Caki2 (cell line): ENCODE results near the gene CACNA1E. TPM values are rescaled to one million over a fixed set of nuclear protein-coding genes. Genes with fewer than 3 reads are reported as not detected.
A peak's percentile ranks its signal among the peaks of the same experiment; 100 is the strongest.

ENCODE experiments used
- DNase-seq: peaks from one replicate; pipeline ENCODE4 v3.0.0-alpha.2; 2015; ENCODE audit warnings: low read depth
- in situ Hi-C: cut with HindIII; loops from 2 replicates; pipeline ENCODE4 v1.10.0; 2016; ENCODE audit warnings: low sequenced_read_pairs, low pct_unique_long_range_greater_than_20kb, mixed read lengths
- total RNA-seq: library from RNA; depleted of rRNA; stranded (reverse); fragments of >200 nt; shearing (Covaris generic); gene quantifications from 2 replicates; pipeline ENCODE4 v1.2.3, GENCODE V29; 2014; ENCODE audit warnings: low replicate concordance

CACNA1E gene
- total RNA-seq, 1 experiment from 2014 or later: not detected

DNA sequence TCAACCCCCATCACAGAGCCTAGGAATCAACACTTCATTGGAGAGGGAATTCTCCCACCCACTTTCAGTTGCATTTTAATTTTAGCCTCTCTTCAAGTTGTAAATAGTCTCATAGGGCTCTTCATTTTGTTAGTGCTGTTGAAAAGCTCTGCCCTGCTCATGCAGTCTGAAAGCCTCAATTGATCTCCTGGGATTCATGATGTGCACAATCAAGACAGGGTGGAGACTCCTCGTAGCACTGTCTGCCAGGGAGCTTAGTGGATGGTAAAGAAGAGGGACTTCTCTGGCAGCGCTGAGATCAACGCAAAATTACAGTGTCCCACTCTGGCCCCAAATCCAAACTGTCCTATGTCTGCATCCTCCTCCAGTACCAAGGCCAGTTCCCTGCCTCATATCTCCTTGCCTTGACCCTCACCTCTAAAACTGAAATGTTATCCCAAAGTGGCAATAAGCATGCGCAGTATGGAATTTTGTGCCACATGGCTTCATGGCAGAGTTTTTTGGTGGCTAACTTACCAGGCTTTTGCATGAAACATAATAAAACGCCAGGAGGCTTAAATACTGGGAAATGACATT, 282.2 kb downstream of the CACNA1E start:
- in situ Hi-C loops: no loop called here

DNA sequence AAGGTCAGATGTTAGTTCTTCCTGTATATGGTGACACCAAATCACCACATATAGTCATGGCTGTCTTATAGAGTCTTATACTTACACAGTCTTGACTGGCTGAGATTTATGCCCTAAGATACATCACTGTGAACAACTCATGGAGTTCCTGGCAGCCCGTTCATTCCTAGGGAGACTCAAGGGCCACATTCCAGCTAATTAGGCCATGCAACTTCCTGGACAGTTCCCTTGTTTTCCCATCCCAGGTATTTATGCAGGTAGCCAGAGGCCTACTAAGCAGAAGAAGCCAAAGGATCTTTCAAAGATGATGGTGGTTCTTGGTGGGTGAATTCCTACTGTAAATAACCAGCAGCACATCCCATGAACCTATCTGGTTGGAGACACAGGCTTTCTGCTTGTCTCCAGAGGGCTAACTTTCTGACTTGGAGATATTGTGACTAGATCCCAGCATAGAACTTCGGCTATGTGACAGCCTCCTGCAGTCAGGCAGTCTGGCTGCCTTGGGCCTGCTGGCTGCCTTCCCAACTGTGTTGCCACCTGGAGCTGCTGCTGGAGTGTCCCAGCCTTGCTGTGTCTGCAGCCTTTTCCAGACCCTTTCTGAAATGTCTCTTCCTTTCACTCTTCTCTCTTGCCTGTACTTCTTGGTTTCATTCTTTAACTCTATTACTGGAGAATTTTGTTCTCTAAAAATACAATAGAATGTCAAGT, 283.8 kb downstream of the CACNA1E start:
- in situ Hi-C loops: no loop called here
- no peak for DNase-seq

More for the DNA sequence above, 282.2 kb downstream of the CACNA1E start:
- no peak for DNase-seq

DNA sequence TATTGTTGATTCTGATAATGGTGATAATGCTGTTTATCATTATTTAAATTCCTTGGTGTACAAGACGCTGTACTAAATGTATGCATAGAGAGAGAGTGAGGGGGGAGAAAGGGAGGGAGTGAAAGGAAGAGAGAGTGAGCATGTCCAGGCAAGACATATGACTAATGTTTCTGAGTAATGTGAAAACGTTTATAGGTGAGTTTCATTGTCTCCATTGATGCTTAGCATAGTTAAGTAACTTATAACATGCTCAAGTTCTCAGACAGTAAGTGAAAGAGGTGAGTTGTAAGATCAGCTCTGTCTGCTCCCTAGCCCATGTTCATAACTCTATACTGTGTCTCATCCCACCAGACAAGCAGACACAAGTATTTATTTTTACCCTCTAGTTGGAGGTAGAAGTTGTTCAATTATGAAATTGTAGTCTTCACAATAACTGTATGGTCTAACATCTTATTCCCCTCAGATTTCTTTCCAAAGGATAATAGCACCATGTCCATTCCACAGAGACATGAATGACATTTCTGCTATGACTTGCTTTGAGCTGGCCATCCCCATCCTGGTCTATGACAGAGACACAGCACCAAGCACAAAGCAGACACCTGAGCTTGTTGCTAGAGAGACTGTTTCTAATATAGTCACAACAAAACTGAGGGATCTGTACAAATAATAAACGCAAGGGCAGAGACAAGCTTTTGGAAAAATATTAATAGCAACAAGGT, 285.1 kb downstream of the CACNA1E start:
- peak; percentile 60 for DNase-seq
- in situ Hi-C loops: no loop called here

- no peak for DNase-seq
- in situ Hi-C loops: no loop called here
Observed at GRCh38 chr1:181768930-181769280, 285.6 kb downstream of the CACNA1E start.

DNA sequence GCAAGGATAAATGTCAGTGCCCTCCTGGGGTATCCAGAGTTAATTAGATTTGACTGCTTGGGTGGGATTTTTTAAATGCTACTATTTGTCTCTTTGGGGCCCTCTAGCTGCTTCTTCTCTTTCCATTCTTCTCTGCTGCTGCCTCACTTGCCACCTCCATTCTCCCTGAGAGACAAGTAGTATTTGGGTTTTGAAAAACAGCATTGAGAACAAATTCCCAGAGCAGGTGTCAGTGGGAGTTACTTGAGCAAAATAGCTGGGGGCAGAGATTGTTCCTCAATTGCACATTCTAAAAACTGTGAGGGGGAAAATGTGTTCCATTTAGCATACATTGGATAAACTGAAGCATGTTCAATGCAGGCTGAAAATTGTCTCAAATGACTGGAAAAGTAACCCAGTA, 286.5 kb downstream of the CACNA1E start:
- DNase-seq: no peak
- in situ Hi-C loops: no loop called here

- in situ Hi-C loops: no loop called here
- no peak for DNase-seq
Observed at GRCh38 chr1:181772714-181773113, 289.4 kb downstream of the CACNA1E start.

- in situ Hi-C loops: no loop called here
Observed at GRCh38 chr1:181776044-181776443, 292.7 kb downstream of the CACNA1E start.

GRCh38 chr1:181777286-181777685, 294.0 kb downstream of the CACNA1E start:
- in situ Hi-C loops: no loop called here
- no peak for DNase-seq

More at GRCh38 chr1:181776044-181776443, 292.7 kb downstream of the CACNA1E start:
- no peak for DNase-seq

DNA sequence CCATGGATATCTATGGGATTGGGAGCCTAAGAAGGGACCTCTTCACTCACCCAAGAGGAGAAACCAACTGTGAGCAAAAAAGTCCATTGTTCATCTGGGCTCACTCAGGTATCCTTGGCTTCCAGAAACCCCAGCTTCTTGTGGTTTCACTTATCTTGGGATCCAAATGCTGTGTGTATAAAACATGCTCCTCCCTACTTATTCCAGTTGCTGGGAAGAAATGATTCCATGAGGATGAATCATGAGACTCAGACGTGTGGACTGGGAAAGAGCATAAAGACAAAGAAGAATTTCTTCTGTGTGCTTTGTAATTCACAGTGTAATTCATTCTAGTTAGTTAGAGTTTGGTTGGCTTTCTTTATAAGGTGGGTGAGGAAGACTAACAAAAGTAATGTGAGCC, 294.5 kb downstream of the CACNA1E start:
- in situ Hi-C loops: no loop called here
- peak; percentile 47 for DNase-seq

DNA sequence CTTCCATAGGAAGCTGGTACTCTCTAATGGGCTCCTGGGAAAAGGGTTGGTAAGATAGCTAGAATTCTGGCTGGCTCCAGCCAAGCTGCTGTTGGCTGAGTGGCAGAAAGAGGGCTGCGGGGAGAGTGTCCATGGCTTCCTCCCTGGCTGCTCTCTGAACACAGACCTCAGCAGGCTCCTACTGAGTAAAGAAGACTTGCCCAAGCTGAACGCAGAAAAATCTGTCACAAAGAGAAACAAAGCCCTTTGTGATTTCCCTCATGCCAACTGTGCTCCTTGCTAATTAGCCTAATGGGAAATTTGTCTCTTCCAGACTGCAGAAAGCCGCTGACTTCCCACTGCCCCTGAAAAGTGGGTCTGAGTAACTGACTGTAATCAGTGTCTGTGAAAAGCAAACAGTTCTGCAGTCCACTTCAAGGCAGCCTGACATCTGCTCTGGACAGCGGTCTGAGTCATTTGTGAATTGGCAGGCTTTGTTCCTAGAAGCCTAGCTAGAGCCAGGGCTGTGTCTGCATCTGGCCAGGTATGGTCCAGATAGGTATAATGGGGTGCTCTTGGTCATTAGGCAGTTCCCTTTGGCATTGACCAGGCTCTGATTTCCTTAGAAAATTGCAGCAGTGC, 295.4 kb downstream of the CACNA1E start:
- in situ Hi-C loops: no loop called here
- DNase-seq: peak; percentile 28

- in situ Hi-C loops: no loop called here
Observed at GRCh38 chr1:181779343-181779742, 296.0 kb downstream of the CACNA1E start.

DNA sequence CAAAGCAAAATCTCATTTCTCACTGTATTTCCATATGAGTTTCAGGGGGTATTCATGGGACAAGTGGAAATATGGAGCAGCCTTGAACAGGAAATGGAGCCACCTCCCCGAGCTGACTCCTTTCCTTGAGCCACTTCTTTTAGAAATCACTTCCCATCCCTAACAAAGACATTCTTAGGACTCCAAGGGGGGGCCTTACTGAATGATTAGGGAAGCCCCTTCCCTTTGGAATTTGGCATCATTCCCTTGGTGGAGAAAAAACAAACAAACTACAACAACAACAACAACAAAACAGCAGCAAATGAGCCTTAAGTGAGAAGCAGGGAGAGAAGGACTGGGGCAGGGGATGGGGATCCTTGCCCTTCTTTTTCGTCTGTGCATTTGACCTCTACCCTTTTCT, 299.9 kb downstream of the CACNA1E start:
- in situ Hi-C loops: no loop called here

More at GRCh38 chr1:181779343-181779742, 296.0 kb downstream of the CACNA1E start:
- no peak for DNase-seq

GRCh38 chr1:181784039-181784683, 300.8 kb downstream of the CACNA1E start:
- no peak for DNase-seq
- in situ Hi-C loops: no loop called here

More for the DNA sequence above, 299.9 kb downstream of the CACNA1E start:
- DNase-seq: no peak

- in situ Hi-C loops: no loop called here
- peak; percentile 32 for DNase-seq
Observed at GRCh38 chr1:181789395-181789794, 306.1 kb downstream of the CACNA1E start.

DNA sequence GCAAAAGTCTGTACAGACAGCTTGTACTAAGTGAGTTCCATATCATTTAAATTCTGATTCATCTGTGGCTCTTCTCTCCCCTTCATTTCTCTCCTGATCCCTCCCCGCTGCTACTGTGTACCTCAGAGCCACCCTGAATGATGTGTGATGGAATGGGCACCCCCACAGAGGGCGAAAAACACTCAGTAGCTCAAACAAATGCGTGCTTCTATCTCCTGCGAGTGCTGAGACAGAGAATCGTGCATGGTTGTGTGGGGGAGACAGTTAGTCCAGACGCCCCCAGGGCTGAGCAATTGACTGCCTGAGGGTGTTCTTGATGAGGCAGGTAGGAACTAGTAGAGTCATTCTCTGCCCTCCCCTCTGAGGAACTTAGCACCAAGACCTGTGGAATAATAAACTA, 308.4 kb downstream of the CACNA1E start:
- DNase-seq: no peak
- in situ Hi-C loops: no loop called here

GRCh38 chr1:181793831-181794230, 310.5 kb downstream of the CACNA1E start:
- in situ Hi-C loops: no loop called here
- DNase-seq: peak; percentile 46

- in situ Hi-C loops: no loop called here
- no peak for DNase-seq
Observed at GRCh38 chr1:181794332-181794731, 311.0 kb downstream of the CACNA1E start.

DNA sequence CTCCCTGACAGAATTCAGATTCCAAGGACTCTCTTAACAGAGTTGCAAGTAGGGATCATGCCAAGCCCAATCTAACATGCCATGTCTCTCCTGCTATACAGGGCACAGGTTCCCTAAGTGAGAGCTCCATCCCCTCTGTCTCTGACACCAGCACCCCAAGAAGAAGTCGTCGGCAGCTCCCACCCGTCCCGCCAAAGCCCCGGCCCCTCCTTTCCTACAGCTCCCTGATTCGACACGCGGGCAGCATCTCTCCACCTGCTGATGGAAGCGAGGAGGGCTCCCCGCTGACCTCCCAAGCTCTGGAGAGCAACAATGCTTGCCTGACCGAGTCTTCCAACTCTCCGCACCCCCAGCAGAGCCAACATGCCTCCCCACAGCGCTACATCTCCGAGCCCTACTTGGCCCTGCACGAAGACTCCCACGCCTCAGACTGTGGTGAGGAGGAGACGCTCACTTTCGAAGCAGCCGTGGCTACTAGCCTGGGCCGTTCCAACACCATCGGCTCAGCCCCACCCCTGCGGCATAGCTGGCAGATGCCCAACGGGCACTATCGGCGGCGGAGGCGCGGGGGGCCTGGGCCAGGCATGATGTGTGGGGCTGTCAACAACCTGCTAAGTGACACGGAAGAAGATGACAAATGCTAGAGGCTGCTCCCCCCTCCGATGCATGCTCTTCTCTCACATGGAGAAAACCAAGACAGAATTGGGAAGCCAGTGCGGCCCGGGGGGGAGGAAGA, 315.0 kb downstream of the CACNA1E start:
- in situ Hi-C loops: no loop called here
- no peak for DNase-seq
